Fibroblast of mammary gland (primary cell): Measurements from ENCODE around the gene ANTXRL.

Experiments used
- DNase-seq: peaks from one replicate; pipeline ENCODE4 v3.0.0-alpha.2; 2010; ENCODE audit warnings: low read depth
- H3K4me3 ChIP-seq: 2 replicates; pipeline ENCODE4 v1.5.1; 2011; ENCODE audit warnings: low read depth, mild to moderate bottlenecking, low read length, moderate library complexity; ENCODE audit not compliant: control insufficient read depth
- TF ChIP-seq, protein P1 (sequence below): conservative IDR thresholded peaks from 2 replicates; pipeline ENCODE4 v1.5.1; 2011; ENCODE audit warnings: low read depth, low read length, inconsistent platforms; ENCODE audit not compliant: control insufficient read depth, insufficient read depth

ANTXRL gene

DNA sequence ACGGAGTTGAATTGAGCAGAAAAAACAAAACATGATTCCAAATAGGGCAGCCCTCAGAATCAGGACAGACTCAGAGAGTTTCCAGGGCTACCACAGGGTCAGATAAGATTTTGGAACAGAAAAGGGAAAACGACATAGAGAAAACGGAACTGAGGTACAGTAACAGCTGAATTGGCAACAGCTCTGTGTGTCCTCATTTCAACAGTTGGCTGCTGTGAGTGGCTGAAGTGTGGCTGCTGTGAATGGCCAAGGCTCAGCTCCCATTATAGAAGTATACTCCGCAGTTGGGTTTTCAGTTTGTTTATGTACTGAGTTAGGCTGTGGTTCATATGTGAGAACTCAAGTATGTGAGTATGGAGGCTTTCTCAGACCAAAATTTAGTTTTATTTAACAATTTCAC is 32.0 kb downstream of the ANTXRL start:
- H3K4me3 ChIP-seq, result no peak overlapping the region
- TF ChIP-seq, protein P1, sequence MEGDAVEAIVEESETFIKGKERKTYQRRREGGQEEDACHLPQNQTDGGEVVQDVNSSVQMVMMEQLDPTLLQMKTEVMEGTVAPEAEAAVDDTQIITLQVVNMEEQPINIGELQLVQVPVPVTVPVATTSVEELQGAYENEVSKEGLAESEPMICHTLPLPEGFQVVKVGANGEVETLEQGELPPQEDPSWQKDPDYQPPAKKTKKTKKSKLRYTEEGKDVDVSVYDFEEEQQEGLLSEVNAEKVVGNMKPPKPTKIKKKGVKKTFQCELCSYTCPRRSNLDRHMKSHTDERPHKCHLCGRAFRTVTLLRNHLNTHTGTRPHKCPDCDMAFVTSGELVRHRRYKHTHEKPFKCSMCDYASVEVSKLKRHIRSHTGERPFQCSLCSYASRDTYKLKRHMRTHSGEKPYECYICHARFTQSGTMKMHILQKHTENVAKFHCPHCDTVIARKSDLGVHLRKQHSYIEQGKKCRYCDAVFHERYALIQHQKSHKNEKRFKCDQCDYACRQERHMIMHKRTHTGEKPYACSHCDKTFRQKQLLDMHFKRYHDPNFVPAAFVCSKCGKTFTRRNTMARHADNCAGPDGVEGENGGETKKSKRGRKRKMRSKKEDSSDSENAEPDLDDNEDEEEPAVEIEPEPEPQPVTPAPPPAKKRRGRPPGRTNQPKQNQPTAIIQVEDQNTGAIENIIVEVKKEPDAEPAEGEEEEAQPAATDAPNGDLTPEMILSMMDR, result no peak
- no peak for DNase-seq

- DNase-seq, result no peak
- H3K4me3 ChIP-seq, result no peak overlapping the region
- TF ChIP-seq, protein P1, result no peak
These were observed 32.6 kb downstream of the ANTXRL start for GRCh38 chr10:46319389-46319788.

- TF ChIP-seq, protein P1, result no peak
- no peak overlapping the region for H3K4me3 ChIP-seq
- no peak for DNase-seq
These were observed 35.0 kb downstream of the ANTXRL start for GRCh38 chr10:46321770-46322169.

- no peak overlapping the region for H3K4me3 ChIP-seq
- DNase-seq, result no peak
- TF ChIP-seq, protein P1, result no peak
These were observed 36.4 kb downstream of the ANTXRL start for GRCh38 chr10:46323176-46323575.

DNA sequence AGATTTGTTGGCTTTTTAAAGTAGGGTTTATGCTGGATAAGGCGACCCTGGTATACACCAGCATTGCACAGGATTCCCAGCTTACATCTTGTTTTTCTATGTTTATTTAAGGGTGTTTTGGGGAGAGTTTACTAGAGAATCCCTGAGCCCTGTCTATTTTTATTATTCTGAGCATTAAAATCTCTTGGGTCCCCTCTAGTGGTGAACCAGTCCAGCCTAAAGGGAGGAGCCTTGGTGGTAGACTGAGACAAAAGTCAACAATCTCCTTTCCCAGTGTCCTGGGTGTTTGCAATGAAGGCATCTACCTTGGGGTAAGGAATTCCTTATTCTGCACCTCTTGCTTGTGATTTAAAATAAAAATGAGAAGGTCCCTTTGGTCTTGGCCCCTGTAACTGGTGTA is 38.2 kb downstream of the ANTXRL start:
- no peak for DNase-seq
- no peak overlapping the region for H3K4me3 ChIP-seq
- TF ChIP-seq, protein P1, result peak; percentile 20

DNA sequence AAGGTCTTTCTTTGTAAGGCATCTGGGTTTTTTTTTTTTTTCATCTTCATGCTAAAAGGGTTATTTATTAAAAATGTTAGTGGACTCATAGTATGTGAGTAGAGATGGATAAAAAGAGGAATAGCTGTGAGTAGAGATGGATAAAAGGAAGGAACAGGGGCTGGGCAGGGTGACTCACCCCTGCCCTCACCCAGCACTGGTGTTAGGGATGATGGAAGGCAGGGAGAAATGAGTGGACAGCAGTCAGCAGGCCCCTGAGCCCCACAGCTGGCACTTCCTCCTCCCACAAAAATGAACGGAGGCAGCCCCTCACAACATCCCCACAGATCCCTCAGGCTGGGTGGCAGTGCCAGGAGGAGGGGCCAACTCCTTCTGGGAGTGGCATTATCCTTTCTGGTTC is 39.3 kb downstream of the ANTXRL start:
- TF ChIP-seq, protein P1, result no peak
- DNase-seq, result no peak
- no peak overlapping the region for H3K4me3 ChIP-seq

GRCh38 chr10:46326971-46327370 is 40.2 kb downstream of the ANTXRL start:
- no peak for DNase-seq
- TF ChIP-seq, protein P1, result no peak
- no peak overlapping the region for H3K4me3 ChIP-seq
